ENCODE data around the gene DPY19L1.

GRCh38 chr7:34931739-34932138 lies 105.5 kb downstream of the DPY19L1 start:
- TF ChIP-seq, protein P1, sequence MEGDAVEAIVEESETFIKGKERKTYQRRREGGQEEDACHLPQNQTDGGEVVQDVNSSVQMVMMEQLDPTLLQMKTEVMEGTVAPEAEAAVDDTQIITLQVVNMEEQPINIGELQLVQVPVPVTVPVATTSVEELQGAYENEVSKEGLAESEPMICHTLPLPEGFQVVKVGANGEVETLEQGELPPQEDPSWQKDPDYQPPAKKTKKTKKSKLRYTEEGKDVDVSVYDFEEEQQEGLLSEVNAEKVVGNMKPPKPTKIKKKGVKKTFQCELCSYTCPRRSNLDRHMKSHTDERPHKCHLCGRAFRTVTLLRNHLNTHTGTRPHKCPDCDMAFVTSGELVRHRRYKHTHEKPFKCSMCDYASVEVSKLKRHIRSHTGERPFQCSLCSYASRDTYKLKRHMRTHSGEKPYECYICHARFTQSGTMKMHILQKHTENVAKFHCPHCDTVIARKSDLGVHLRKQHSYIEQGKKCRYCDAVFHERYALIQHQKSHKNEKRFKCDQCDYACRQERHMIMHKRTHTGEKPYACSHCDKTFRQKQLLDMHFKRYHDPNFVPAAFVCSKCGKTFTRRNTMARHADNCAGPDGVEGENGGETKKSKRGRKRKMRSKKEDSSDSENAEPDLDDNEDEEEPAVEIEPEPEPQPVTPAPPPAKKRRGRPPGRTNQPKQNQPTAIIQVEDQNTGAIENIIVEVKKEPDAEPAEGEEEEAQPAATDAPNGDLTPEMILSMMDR (IDR thresholded peaks at IDR 0.05): no peak
- no peak for TF ChIP-seq EZH2 (IDR thresholded peaks at IDR 0.05)
- no peak for TF ChIP-seq EZH2phosphoT487 (IDR thresholded peaks at IDR 0.05)
